Measurements from ENCODE around the gene NAA80.

Gene NAA80

GRCh38 chr3:50323614-50324199 lies 24.5 kb upstream of the NAA80 start:
- H3K9me3 Mint-ChIP-seq: no peaks in the 10 kb centered on the region
- peaks cover 34 to 90% of the 10 kb centered on the region in 2 donors for H3K4me1 Mint-ChIP-seq
- peaks cover 17 to 42% of the 10 kb centered on the region in 2 donors for H3K36me3 Mint-ChIP-seq
- H3K27ac Mint-ChIP-seq: peak overlapping the region; percentile 65
- ATAC-seq (replicated peaks): no peak
- no peak for DNase-seq
- no peaks in the 10 kb centered on the region for H3K27me3 Mint-ChIP-seq
- no peak overlapping the region for H3K4me3 Mint-ChIP-seq

- ATAC-seq (replicated peaks) (no peak), DNase-seq (no peak)
- H3K9me3 Mint-ChIP-seq: no peaks in the 10 kb centered on the region
- H3K27ac Mint-ChIP-seq: peak overlapping the region; percentile 65
- H3K36me3 Mint-ChIP-seq: peaks cover 17 to 42% of the 10 kb centered on the region in 2 donors
- H3K4me1 Mint-ChIP-seq: peaks cover 37 to 90% of the 10 kb centered on the region in 2 donors
- no peaks in the 10 kb centered on the region for H3K27me3 Mint-ChIP-seq
- peak overlapping the region in 1 of 2 donors; percentile 39 for H3K4me3 Mint-ChIP-seq
Observed at GRCh38 chr3:50323092-50323600, 23.9 kb upstream of the NAA80 start.

- Mint-ChIP-seq H3K27ac (peak within 1 kb of the TSS; percentile 99), H3K4me3 (peak within 1 kb of the TSS; percentile 84 to 90), H3K36me3 (peaks cover 20 to 42% of the 10 kb centered on the region in 2 donors), H3K4me1 (peaks cover 37 to 89% of the 10 kb centered on the region in 2 donors), H3K27me3 (no peaks in the 10 kb centered on the region), H3K9me3 (no peaks in the 10 kb centered on the region)
- no peak for ATAC-seq (replicated peaks)
- DNase-seq: no peak
Observed at GRCh38 chr3:50322386-50323091, 23.3 kb upstream of the NAA80 start, which contains the start of gene HYAL2. HYAL2 (minus strand) TSS chr3:50322745; CDS start chr3:50320489, 2,256 bp downstream.

GRCh38 chr3:50322115-50322385 lies 22.8 kb upstream of the NAA80 start:
- Mint-ChIP-seq H3K36me3 (peaks cover 20 to 42% of the 10 kb centered on the region in 2 donors), H3K27me3 (no peaks in the 10 kb centered on the region), H3K4me3 (peak overlapping the region; percentile 84 to 90), H3K27ac (no peak overlapping the region), H3K4me1 (peaks cover 39 to 84% of the 10 kb centered on the region in 2 donors), H3K9me3 (no peaks in the 10 kb centered on the region)
- ATAC-seq (replicated peaks): no peak
- DNase-seq: no peak

- ATAC-seq (replicated peaks) (peak; percentile 83 to 89), DNase-seq (peak; percentile 82)
- peaks cover 25 to 45% of the 10 kb centered on the region in 2 donors for H3K36me3 Mint-ChIP-seq
- no peaks in the 10 kb centered on the region for H3K27me3 Mint-ChIP-seq
- peak overlapping the region; percentile 84 to 90 for H3K4me3 Mint-ChIP-seq
- peaks cover 40 to 83% of the 10 kb centered on the region in 2 donors for H3K4me1 Mint-ChIP-seq
- H3K9me3 Mint-ChIP-seq: no peaks in the 10 kb centered on the region
- peak overlapping the region; percentile 99 for H3K27ac Mint-ChIP-seq
Observed at GRCh38 chr3:50321336-50322114, 22.3 kb upstream of the NAA80 start.

- Mint-ChIP-seq H3K27me3 (no peaks in the 10 kb centered on the region), H3K27ac (peak overlapping the region; percentile 87), H3K36me3 (peaks cover 26 to 46% of the 10 kb centered on the region in 2 donors), H3K4me3 (peak overlapping the region; percentile 86 to 90), H3K4me1 (peaks cover 44 to 82% of the 10 kb centered on the region in 2 donors), H3K9me3 (no peaks in the 10 kb centered on the region)
- DNase-seq: no peak
- ATAC-seq (replicated peaks): peak; percentile 66 to 72
Observed at GRCh38 chr3:50320853-50321335, 21.7 kb upstream of the NAA80 start.

GRCh38 chr3:50319894-50320625 lies 20.9 kb upstream of the NAA80 start:
- Mint-ChIP-seq H3K4me3 (peak overlapping the region; percentile 86 to 90), H3K27ac (peak overlapping the region; percentile 62), H3K36me3 (peaks cover 24 to 45% of the 10 kb centered on the region in 2 donors), H3K27me3 (no peaks in the 10 kb centered on the region), H3K9me3 (no peaks in the 10 kb centered on the region), H3K4me1 (peaks cover 44 to 77% of the 10 kb centered on the region in 2 donors)
- no peak for DNase-seq
- ATAC-seq (replicated peaks): no peak

- peaks cover 21 to 41% of the 10 kb centered on the region in 2 donors for H3K36me3 Mint-ChIP-seq
- no peaks in the 10 kb centered on the region for H3K9me3 Mint-ChIP-seq
- peak overlapping the region in 1 of 2 donors; percentile 27 for H3K4me3 Mint-ChIP-seq
- no peak for ATAC-seq (replicated peaks)
- H3K27me3 Mint-ChIP-seq: no peaks in the 10 kb centered on the region
- DNase-seq: no peak
- no peak overlapping the region for H3K27ac Mint-ChIP-seq
- H3K4me1 Mint-ChIP-seq: peaks cover 43 to 71% of the 10 kb centered on the region in 2 donors
Observed at GRCh38 chr3:50319181-50319893, 20.1 kb upstream of the NAA80 start.

- no peaks in the 10 kb centered on the region for H3K9me3 Mint-ChIP-seq
- H3K36me3 Mint-ChIP-seq: peaks cover 21 to 36% of the 10 kb centered on the region in 2 donors
- no peaks in the 10 kb centered on the region for H3K27me3 Mint-ChIP-seq
- H3K4me3 Mint-ChIP-seq: no peak overlapping the region
- peaks cover 41 to 64% of the 10 kb centered on the region in 2 donors for H3K4me1 Mint-ChIP-seq
- ATAC-seq (replicated peaks) (no peak), DNase-seq (no peak)
- H3K27ac Mint-ChIP-seq: no peak overlapping the region
Observed at GRCh38 chr3:50318615-50319014, 19.4 kb upstream of the NAA80 start.

- Mint-ChIP-seq H3K27me3 (no peaks in the 10 kb centered on the region), H3K4me1 (peaks cover 36 to 60% of the 10 kb centered on the region in 2 donors), H3K4me3 (no peak overlapping the region), H3K27ac (no peak overlapping the region), H3K36me3 (peaks cover 21 to 33% of the 10 kb centered on the region in 2 donors), H3K9me3 (no peaks in the 10 kb centered on the region)
- DNase-seq (no peak), ATAC-seq (replicated peaks) (no peak)
Observed at GRCh38 chr3:50318163-50318562, 19.0 kb upstream of the NAA80 start.

GRCh38 chr3:50317300-50317699 lies 18.1 kb upstream of the NAA80 start:
- no peaks in the 10 kb centered on the region for H3K9me3 Mint-ChIP-seq
- no peak for DNase-seq
- no peaks in the 10 kb centered on the region for H3K27me3 Mint-ChIP-seq
- H3K4me1 Mint-ChIP-seq: peaks cover 34 to 51% of the 10 kb centered on the region in 2 donors
- H3K36me3 Mint-ChIP-seq: peaks cover 21 to 30% of the 10 kb centered on the region in 2 donors
- no peak for ATAC-seq (replicated peaks)
- H3K4me3 Mint-ChIP-seq: no peak overlapping the region
- H3K27ac Mint-ChIP-seq: no peak overlapping the region

GRCh38 chr3:50316657-50317242 lies 17.5 kb upstream of the NAA80 start:
- ATAC-seq (replicated peaks): no peak

GRCh38 chr3:50314816-50315215 lies 15.6 kb upstream of the NAA80 start:
- Mint-ChIP-seq H3K36me3 (peaks cover 21 to 31% of the 10 kb centered on the region in 2 donors), H3K27ac (no peak overlapping the region), H3K27me3 (no peaks in the 10 kb centered on the region), H3K4me1 (peaks cover 26 to 34% of the 10 kb centered on the region in 2 donors), H3K9me3 (no peaks in the 10 kb centered on the region), H3K4me3 (no peak overlapping the region)
- no peak for DNase-seq
- ATAC-seq (replicated peaks): no peak

More at GRCh38 chr3:50316657-50317242, 17.5 kb upstream of the NAA80 start:
- Mint-ChIP-seq H3K27ac (peak overlapping the region; percentile 26), H3K4me1 (peaks cover 33 to 46% of the 10 kb centered on the region in 2 donors), H3K36me3 (peaks cover 21 to 30% of the 10 kb centered on the region in 2 donors), H3K9me3 (no peaks in the 10 kb centered on the region), H3K4me3 (peak overlapping the region in 1 of 2 donors; percentile 30), H3K27me3 (no peaks in the 10 kb centered on the region)
- no peak for DNase-seq
